HG03045 (cell line): ENCODE measurements around the gene TDRD9.

ENCODE experiments used
- ATAC-seq: cut with Tn5 transposase; IDR thresholded peaks from one replicate; pipeline ENCODE4 v1.9.1; 2021; ENCODE audit warnings: mild to moderate bottlenecking, moderate library complexity; ENCODE audit not compliant: unreplicated experiment

Gene TDRD9

DNA sequence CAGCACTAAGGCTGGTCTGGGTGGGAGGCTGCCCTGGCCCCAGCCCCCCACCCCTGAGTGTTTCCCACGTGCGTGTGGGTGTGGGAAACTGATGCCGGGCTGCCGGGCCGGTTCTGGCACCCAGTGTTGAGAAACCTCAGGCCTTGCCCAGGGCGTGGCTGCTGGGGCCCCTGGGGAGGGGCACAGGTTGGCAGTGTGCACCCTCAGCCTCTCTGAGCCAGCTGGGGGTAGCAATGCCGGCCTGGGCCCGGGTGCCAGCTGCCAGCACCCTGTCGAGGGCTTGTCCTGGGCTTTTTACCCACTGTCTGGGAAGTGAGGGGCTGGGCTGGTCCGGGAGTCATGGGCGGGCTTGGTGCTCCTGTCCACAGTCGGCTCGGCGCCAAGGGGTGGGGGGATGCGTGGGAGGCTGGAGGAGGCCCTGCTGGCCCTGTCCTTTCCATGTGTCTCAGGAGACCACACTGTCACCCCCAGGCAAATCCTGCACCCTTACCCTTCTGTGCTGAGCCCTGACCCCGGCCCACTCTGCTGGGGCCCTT lies 172.9 kb downstream of the TDRD9 start:
- no peak for ATAC-seq

DNA sequence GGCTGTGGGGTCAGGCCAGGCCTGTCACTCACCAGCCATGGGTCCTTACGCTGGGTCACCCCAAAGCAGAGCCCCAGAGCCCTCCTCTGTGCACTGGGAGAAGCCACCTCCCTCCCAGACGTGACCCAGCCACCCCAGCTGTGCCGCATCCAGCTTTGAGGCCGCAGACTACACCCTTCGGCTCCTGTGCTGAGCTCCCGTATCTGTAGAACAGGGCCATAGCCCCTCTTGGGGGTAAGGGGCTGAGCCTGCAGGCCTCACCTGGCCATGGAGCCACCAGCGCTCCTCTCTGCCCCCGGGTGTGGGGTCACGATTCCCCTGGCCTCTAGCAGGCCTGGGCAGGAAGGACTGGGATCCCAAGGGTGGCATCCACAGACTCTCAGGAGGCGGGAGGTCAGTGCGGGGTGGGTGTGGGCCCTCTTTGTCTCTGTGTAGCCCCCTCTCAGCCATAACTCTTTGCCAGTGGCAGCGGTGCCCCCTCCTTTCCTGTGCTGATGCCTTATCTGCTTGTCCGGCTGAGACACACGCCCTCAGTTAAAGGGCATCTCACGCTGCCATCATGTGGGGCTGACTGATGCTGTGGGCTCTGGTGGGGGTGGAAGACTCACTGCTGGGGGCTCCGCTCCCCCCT lies 173.5 kb downstream of the TDRD9 start:
- ATAC-seq = no peak
